Activated CD8-positive, alpha-beta memory T cell treated with anti-CD3 and anti-CD28 coated beads for 24 hours (primary cell): ENCODE data around the gene PTPN20.

Experiments used
- DNase-seq: peaks from one replicate; pipeline ENCODE4 v3.0.0-alpha.2; 2020

Gene PTPN20

GRCh38 chr10:47035171-47035818, 124.1 kb downstream of the PTPN20 start:
- DNase-seq = no peak

- no peak for DNase-seq
Measured at GRCh38 chr10:47035819-47036337, 124.7 kb downstream of the PTPN20 start.

GRCh38 chr10:47036771-47037170, 125.5 kb downstream of the PTPN20 start:
- no peak for DNase-seq

GRCh38 chr10:47037654-47038425, 126.6 kb downstream of the PTPN20 start:
- DNase-seq = no peak

GRCh38 chr10:47038881-47039561, 127.8 kb downstream of the PTPN20 start:
- no peak for DNase-seq

- no peak for DNase-seq
Measured at GRCh38 chr10:47039562-47039913, 128.3 kb downstream of the PTPN20 start.

- DNase-seq = no peak
Measured at GRCh38 chr10:47040041-47040491, 128.8 kb downstream of the PTPN20 start.

GRCh38 chr10:47040681-47041080, 129.5 kb downstream of the PTPN20 start:
- DNase-seq = no peak

GRCh38 chr10:47041396-47042198, 130.4 kb downstream of the PTPN20 start:
- DNase-seq = no peak

GRCh38 chr10:47042199-47042473, 130.9 kb downstream of the PTPN20 start:
- DNase-seq = no peak

GRCh38 chr10:47042780-47043750, 131.8 kb downstream of the PTPN20 start:
- DNase-seq = no peak

- no peak for DNase-seq
Measured at GRCh38 chr10:47043928-47044538, 132.8 kb downstream of the PTPN20 start.

- no peak for DNase-seq
Measured at GRCh38 chr10:47044741-47045140, 133.5 kb downstream of the PTPN20 start.

- DNase-seq = no peak
Measured at GRCh38 chr10:47045331-47045861, 134.2 kb downstream of the PTPN20 start.

GRCh38 chr10:47046321-47047126, 135.3 kb downstream of the PTPN20 start:
- no peak for DNase-seq

GRCh38 chr10:47047127-47047504, 135.9 kb downstream of the PTPN20 start:
- no peak for DNase-seq

GRCh38 chr10:47047577-47048525, 136.6 kb downstream of the PTPN20 start:
- DNase-seq = peak; percentile 91

GRCh38 chr10:47048526-47048905, 137.3 kb downstream of the PTPN20 start:
- no peak for DNase-seq
